ENCODE measurements around the gene CELSR1.
"Not testable (repeated sequence)": the region's sequence is repeated elsewhere in the genome, so short reads cannot be mapped to it uniquely, and the experiment has no call there.

The CELSR1 gene

DNA sequence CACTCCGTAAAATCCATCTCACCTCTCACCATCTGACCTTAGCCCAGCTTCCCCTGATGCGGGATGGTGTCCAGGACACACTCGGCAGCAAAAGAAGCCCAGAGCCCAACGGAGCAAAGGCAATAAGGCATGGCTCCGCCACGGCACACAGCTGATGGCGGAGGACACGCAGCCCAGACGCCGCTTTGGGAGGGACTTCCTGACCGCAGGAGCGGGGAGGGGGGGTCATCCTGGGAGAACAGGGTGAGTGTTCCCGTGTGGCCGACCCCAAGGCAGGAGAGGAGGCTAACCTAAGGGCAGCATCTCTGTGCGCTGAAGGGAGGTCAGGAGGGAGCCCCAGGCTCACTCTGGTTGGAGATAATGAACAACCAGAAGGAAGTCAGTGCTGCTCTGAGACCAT is 130.6 kb downstream of the CELSR1 start:
- DNase-seq (ENCODE audit: low read depth in 1 of 2, low spot score in 1 of 2), result no peak

DNA sequence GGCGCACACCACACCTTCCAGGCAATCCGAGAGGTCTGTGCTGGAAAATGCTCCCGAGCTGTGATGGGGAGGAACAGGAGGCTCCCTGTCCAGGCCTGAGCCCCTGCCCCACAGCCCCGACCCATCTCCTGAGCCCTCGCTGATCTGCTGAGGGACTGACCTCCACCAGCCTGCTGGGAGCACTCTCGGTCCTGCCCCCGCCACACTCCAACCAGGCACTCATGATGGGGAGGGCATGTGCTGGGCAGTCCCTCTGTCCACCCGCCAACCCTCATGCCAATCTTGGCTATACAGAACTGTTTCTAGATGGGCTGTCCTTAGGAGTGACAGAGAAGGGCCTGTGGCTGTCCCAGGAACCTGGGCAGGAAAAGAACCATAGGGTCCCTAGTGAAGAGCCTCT is 131.1 kb downstream of the CELSR1 start:
- DNase-seq (ENCODE audit: low read depth in 1 of 2, low spot score in 1 of 2), result no peak

GRCh38 chr22:46405901-46406300 is 131.5 kb downstream of the CELSR1 start:
- no peak for DNase-seq (ENCODE audit: low read depth in 1 of 2, low spot score in 1 of 2)

- DNase-seq (ENCODE audit: low read depth in 1 of 2, low spot score in 1 of 2), result not testable (repeated sequence)
Measured at GRCh38 chr22:46403880-46404279, 133.5 kb downstream of the CELSR1 start.

DNA sequence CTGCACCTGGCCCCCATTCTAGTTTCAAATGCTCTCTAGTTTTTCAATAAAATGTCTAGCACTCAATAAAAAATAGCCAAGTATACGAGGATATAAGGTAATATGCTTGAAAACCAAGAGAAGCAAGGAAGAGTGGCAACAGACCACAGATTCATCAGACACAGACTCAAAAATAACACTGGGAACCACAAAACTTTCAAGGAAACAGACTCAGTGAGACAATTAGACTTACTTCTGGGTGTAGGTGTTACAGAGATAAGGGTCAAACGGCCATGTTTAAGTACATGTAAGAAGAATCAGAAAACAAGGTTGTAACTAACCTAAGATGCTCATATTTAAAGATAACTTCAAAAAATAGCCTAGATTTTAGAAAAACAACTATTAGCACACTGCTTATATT is 134.9 kb downstream of the CELSR1 start:
- DNase-seq (ENCODE audit: low read depth in 1 of 2, low spot score in 1 of 2), result no peak

GRCh38 chr22:46401370-46401769 is 136.1 kb downstream of the CELSR1 start:
- no peak for DNase-seq (ENCODE audit: low read depth in 1 of 2, low spot score in 1 of 2)

DNA sequence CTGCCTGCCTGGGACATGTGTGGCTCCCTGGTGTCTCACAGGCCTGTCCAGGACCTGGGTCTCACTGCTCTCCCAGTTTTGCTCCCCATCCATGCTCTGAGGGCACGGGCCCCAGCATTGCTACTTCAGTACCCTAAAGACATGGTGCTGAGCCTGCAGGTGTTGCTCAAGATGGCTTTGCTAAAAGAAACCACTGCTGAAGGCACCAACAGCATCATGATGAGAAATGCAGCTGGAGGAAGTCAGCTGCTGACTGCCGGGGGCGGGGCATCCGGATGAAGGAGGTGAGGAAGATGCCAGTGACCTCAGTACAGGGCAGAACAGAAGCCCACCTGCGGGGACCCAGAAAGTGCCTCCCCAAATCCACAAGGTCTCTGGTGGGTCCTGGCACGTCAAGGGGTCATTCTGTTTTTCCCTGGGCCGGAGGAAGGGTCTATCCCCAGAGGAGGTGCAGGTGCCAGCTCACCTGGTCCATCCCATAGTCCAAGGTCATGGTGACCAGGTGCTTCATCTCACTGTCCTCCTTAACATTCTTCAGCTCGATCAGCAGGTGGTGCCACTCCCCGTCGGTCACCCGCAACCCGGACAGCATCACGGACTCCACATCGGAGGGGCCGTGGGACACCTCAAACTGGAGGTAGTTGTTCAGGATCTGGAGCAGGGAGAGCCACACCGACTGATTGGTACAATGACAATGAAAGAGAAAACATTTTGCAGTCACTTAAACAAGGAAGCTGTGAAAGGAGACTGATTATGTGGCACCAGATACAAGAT is 138.0 kb downstream of the CELSR1 start:
- DNase-seq (ENCODE audit: low read depth in 1 of 2, low spot score in 1 of 2), result no peak

DNA sequence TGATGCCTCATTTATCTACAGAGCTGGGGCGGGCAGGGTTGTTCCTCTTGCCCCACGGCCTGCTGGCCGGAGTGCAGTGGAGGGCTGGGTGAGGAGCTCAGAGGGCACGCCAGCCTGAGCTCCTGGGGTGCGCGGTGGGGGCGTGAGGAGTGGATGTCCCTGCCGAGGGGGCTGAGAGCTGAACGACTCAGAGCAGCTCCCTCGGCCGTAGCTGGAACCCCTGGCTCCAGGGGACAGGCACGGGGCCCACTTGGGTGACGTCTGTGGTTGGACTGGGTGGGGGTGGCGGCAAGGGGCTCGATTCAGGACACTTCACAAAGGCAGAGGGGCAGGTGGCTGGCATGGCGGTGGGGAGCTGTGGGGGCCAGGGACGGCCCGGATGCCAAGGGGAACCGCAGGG is 139.5 kb downstream of the CELSR1 start:
- DNase-seq (ENCODE audit: low read depth in 1 of 2, low spot score in 1 of 2), result no peak

- no peak for DNase-seq (ENCODE audit: low read depth in 1 of 2, low spot score in 1 of 2)
Measured at GRCh38 chr22:46397514-46397913, 139.9 kb downstream of the CELSR1 start.

GRCh38 chr22:46397049-46397448 is 140.4 kb downstream of the CELSR1 start:
- not testable (repeated sequence) for DNase-seq (ENCODE audit: low read depth in 1 of 2, low spot score in 1 of 2)

GRCh38 chr22:46395145-46395544 is 142.3 kb downstream of the CELSR1 start:
- no peak for DNase-seq (ENCODE audit: low read depth in 1 of 2, low spot score in 1 of 2)

DNA sequence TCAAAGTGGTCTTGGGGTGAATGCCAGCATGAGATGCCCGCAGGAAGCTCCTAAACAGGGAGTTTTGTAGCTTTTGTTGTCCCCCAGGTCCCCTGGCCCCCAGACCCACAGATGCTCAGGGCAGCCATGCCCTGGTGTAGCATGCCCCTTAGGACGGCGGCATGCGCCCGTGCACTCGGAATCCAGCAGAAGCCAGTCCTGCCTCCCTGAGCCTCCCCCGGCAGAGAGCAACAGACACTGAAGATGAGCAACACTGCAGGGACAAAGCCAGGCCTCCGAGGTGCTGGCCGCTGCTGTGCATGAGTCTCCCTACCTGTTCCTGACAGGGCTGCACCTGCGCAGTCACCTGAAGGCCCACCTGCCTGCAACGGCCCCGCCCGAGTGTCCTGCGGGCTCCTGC is 142.8 kb downstream of the CELSR1 start:
- DNase-seq (ENCODE audit: low read depth in 1 of 2, low spot score in 1 of 2), result no peak

- DNase-seq (ENCODE audit: low read depth in 1 of 2, low spot score in 1 of 2), result no peak
Measured at GRCh38 chr22:46393873-46394272, 143.5 kb downstream of the CELSR1 start.

DNA sequence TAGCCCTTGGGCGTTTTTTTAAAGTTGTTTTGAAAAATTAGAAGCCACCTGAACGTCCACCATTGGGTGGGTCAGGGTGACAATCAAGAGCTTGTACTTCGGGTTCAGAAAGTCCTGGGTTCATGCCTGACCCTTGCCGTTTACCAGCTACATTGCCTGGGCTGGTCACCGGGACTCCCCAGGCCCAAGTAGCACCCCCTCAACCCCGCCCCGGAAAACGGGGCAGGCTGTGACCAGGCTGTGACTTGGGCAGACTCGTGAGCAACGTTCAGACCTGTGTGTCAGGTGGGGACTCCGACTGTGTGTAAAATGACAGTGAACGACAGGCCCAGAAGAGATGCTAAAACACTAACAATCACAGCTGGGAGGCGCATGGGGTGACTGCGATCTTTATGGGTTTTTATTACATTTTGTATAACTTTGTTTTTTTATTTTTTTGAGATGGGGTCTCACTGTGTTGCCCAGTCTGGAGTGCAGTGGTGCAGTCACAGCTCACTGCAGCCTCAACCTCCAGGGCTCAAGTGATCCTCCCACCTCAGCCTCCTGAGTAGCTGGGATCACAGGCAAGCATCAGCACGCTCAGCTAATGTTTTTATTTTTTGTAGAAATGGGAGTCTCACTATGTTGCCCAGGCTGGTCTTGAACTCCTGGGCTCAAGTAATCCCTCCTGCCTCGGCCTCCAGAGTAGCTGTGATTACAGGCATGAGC is 145.1 kb downstream of the CELSR1 start:
- no peak for DNase-seq (ENCODE audit: low read depth in 1 of 2, low spot score in 1 of 2)

- no peak for DNase-seq (ENCODE audit: low read depth in 1 of 2, low spot score in 1 of 2)
Measured at GRCh38 chr22:46391486-46392136, 145.8 kb downstream of the CELSR1 start.

DNA sequence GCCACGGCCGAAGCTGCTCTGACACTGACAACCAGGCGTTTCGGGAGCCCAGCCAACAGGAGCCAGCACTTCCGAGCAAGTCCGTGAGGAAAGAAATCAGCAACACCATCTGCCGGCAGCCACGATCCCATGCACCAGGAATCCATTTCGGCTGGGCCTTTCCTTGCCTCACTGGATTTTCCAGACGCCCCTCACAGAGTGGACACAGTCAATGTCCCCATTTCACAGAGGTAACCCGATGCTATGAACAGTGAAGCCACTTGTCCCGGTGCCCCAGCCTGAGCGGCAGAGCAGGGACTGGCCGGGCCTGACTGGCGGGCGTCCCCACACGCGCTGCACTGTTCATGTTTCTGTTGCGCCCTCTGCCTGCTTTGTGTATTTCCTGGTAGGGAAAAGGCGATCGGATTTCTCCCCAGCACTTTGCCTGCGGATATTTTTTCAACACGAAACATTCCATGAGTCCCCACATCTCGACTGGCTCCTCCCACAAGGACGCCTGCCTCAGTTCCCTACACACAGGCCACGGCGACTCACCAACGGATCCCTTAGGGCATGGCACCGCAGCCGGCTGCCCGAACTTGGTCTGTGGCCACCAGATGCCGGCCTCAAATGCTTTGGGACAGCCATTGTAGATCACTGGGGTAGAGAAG is 146.6 kb downstream of the CELSR1 start:
- DNase-seq (ENCODE audit: low read depth in 1 of 2, low spot score in 1 of 2), result no peak

- DNase-seq (ENCODE audit: low read depth in 1 of 2, low spot score in 1 of 2), result no peak
Measured at GRCh38 chr22:46390105-46390651, 147.2 kb downstream of the CELSR1 start.

GRCh38 chr22:46389081-46389480 is 148.3 kb downstream of the CELSR1 start:
- no peak for DNase-seq (ENCODE audit: low read depth in 1 of 2, low spot score in 1 of 2)

DNA sequence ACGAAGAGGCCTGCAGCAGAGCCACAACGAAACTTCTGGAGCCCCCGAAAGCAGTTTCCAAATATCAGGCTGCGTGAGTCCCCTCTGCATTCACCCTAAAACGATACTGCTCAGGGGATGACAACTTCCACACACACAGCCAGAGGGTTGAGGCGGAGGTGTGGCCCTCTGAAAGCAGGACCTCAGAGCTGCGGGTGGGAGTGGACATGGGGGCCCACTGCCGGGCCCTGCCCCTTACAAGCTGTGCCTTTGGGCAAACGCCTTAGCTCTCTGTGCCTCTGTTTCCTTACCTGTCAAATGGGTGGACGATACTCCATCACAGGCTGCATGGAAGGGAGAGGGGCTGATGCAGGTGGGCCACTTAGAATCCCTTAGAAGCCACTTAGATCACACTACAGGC is 148.8 kb downstream of the CELSR1 start:
- DNase-seq (ENCODE audit: low read depth in 1 of 2, low spot score in 1 of 2), result no peak

DNA sequence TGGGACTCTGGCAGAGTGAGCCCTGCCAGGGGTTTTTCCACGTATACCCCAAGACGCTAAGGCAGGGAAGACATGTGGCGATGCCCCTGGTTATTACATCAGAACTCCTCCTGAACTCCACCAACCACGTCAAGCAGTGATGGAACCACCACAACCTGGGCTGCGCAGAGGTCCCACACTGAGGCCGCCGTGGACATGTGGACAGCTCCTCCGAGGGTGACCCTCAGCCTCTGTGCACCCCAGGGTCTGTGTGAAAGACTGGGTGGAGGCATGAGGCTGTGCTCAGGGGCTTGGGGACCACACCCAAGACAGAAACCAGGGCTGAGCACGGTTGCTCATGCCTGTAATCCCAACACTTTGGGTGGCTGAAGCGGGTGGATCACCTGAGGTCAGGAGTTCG is 149.7 kb downstream of the CELSR1 start:
- no peak for DNase-seq (ENCODE audit: low read depth in 1 of 2, low spot score in 1 of 2)

GRCh38 chr22:46386312-46386711 is 151.1 kb downstream of the CELSR1 start:
- DNase-seq (ENCODE audit: low read depth in 1 of 2, low spot score in 1 of 2), result no peak
